ENCODE data around the gene TTC6. TPM values are rescaled to one million over a fixed set of nuclear protein-coding genes. Genes with fewer than 3 reads are reported as not detected.

TTC6 gene
- total RNA-seq, 1 donor from 2014 or later, result not detected

GRCh38 chr14:37637341-37637740, 41.9 kb downstream of the TTC6 start:
- no peak for DNase-seq

- no peak for DNase-seq
Observed at GRCh38 chr14:37638599-37638998, 43.2 kb downstream of the TTC6 start.

GRCh38 chr14:37641117-37641516, 45.7 kb downstream of the TTC6 start:
- DNase-seq, result no peak

GRCh38 chr14:37642125-37642524, 46.7 kb downstream of the TTC6 start:
- no peak for DNase-seq

GRCh38 chr14:37643701-37644100, 48.3 kb downstream of the TTC6 start:
- DNase-seq, result no peak

Other genes starting within 250 kb of the TTC6 start
- gene FOXA1, start 380 bp upstream of the TTC6 start, total RNA-seq, result not detected in 2 replicates